K562 (cell line): Measurements from ENCODE around the gene LYRM7. TPM values are rescaled to one million over a fixed set of nuclear protein-coding genes. Genes with fewer than 3 reads are reported as not detected.

Experiments
- ATAC-seq: fragments of 200-7000 bp; cut with Tn5 transposase; 3 replicates; pipeline ENCODE4 v1.9.1; 2020; ENCODE audit warnings: moderate library complexity
- BruUV-seq: library from RNA; stranded (reverse); fragments of 400-500 nt; replicated peaks from 2 replicates; lab custom pipeline; 2021; lab: Mats Ljungman, UMichigan
- CTCF ChIA-PET: fragments of 300-600 bp; formaldehyde crosslinking; extraction: SDS; loops from one replicate; lab custom pipeline; 2021; ENCODE audit warnings: low intra/inter-chr PET ratio; lab: Yijun Ruan, JAX
- POLR2A ChIA-PET: fragments of 300-600, 350-650 bp; sonication (Branson Sonifier 250); formaldehyde crosslinking; extraction: SDS; loops from one replicate; lab custom pipeline; 2021; ENCODE audit warnings: antibody characterized with exemption, inconsistent platforms; lab: Yijun Ruan, JAX
- DNase-seq, 4 experiments: peaks; one replicate each; pipeline versions ENCODE4 v3.0.0 to v3.0.0-alpha.2; 2011 to 2018; ENCODE audit warnings: low spot score in 3 of 4, mixed read lengths in 3 of 4; ENCODE audit errors: extremely low read depth in 1 of 4
- FAIRE-seq: peaks from 2 replicates; lab custom pipeline; 2011; peaks lifted over from hg19 to GRCh38; lab: Jason Lieb, UNC
- H2AFZ ChIP-seq: 2 replicates; pipeline ENCODE4 v1.6.0; 2011; ENCODE audit warnings: low read depth, low read length, control low read depth, inconsistent platforms
- H3K27ac ChIP-seq: fragments of 200-600 bp; 3 replicates; pipeline ENCODE4 v1.8.0; 2011; ENCODE audit warnings: low read depth, mild to moderate bottlenecking, control low read depth, inconsistent platforms, low read length, moderate library complexity, mixed read lengths; ENCODE audit errors: extremely low read depth
- H3K27me3 ChIP-seq, 2 experiments: fragments of 300-600 bp in 1 of 2; 2 replicates in 1 of 2; 3 replicates in 1 of 2; pipeline versions ENCODE4 v1.6.0 to v1.8.0; 2011; ENCODE audit warnings: inconsistent platforms in 2 of 2, low read length in 2 of 2, mild to moderate bottlenecking in 1 of 2, mixed read lengths in 1 of 2, moderate library complexity in 1 of 2; ENCODE audit not compliant: control insufficient read depth in 2 of 2, insufficient read depth in 2 of 2
- H3K36me3 ChIP-seq: fragments of 300-600 bp; 3 replicates; pipeline ENCODE4 v1.8.0; 2011; ENCODE audit warnings: mild to moderate bottlenecking, low read length, inconsistent platforms; ENCODE audit not compliant: control insufficient read depth, insufficient read depth
- H3K4me1 ChIP-seq, 2 experiments: fragments of 200-600 bp in 1 of 2; replicated peaks in 1 of 2; 2 replicates in 1 of 2; 3 replicates in 1 of 2; pipeline versions ENCODE4 v1.5.1 to v1.8.0; 2011; ENCODE audit warnings: inconsistent platforms in 2 of 2, low read length in 2 of 2, mild to moderate bottlenecking in 1 of 2, mixed read lengths in 1 of 2, moderate library complexity in 1 of 2; ENCODE audit not compliant: control insufficient read depth in 2 of 2, insufficient read depth in 2 of 2
- H3K4me2 ChIP-seq: 2 replicates; pipeline ENCODE4 v1.6.1; 2011; ENCODE audit warnings: low read length, control low read depth, inconsistent platforms, mixed read lengths; ENCODE audit not compliant: insufficient read depth
- H3K4me3 ChIP-seq: fragments of 200-600 bp; sonication (generic), shearing (Covaris generic); 2 replicates; pipeline ENCODE4 v1.5.1; 2016; ENCODE audit warnings: control low read depth, inconsistent platforms
- H3K79me2 ChIP-seq: fragments of 200-600 bp; 3 replicates; pipeline ENCODE4 v1.8.0; 2011; ENCODE audit warnings: low read length, inconsistent platforms; ENCODE audit not compliant: control insufficient read depth, insufficient read depth
- H3K9ac ChIP-seq, 2 experiments: 2 replicates each; pipeline versions ENCODE4 v1.6.0 to v1.6.1; 2011; ENCODE audit warnings: low read depth in 2 of 2, low read length in 2 of 2, control low read depth in 1 of 2, inconsistent platforms in 1 of 2, mild to moderate bottlenecking in 1 of 2, mixed read lengths in 1 of 2; ENCODE audit not compliant: insufficient read depth in 1 of 2
- H3K9me1 ChIP-seq: one replicate; pipeline ENCODE4 v1.6.0; 2011; ENCODE audit warnings: inconsistent platforms, mild to moderate bottlenecking, low read length, moderate library complexity; ENCODE audit not compliant: control insufficient read depth, insufficient read depth
- H3K9me3 ChIP-seq: replicated peaks from 2 replicates; pipeline ENCODE4 v1.5.1; 2011; ENCODE audit warnings: low read depth, low read length, inconsistent platforms; ENCODE audit not compliant: control insufficient read depth, insufficient read depth
- H4K20me1 ChIP-seq: replicated peaks from 2 replicates; pipeline ENCODE4 v1.6.1; 2011; ENCODE audit warnings: low read length, inconsistent platforms, mixed read lengths; ENCODE audit not compliant: control insufficient read depth, insufficient read depth
- ELF2 ChIP-seq: fragments of 250-450 bp; sonication (Bioruptor Pico); IDR thresholded peaks from 2 replicates; pipeline ENCODE4 v1.5.0; 2021; ENCODE audit warnings: mild to moderate bottlenecking
- EZH2 ChIP-seq: IDR thresholded peaks from 2 replicates; pipeline ENCODE4 v1.6.1; 2012; ENCODE audit warnings: low read depth, mild to moderate bottlenecking, inconsistent platforms, low read length, borderline replicate concordance
- HMBOX1 ChIP-seq: sonication (generic); IDR thresholded peaks from 2 replicates; pipeline ENCODE4 v1.6.1; 2016
- MAFK ChIP-seq: IDR thresholded peaks from 2 replicates; pipeline ENCODE4 v1.6.1; 2011; ENCODE audit warnings: low read length, improper control_type of control experiment
- NEUROD1 ChIP-seq: fragments of 150-350 bp; IDR thresholded peaks from 2 replicates; pipeline ENCODE4 v1.6.1; 2014; ENCODE audit warnings: borderline replicate concordance, low read length, low read depth; ENCODE audit not compliant: partially characterized antibody
- NR3C1 ChIP-seq: sonication (generic); formaldehyde crosslinking; IDR thresholded peaks from 2 replicates; pipeline ENCODE4 v1.8.1; 2022; ENCODE audit warnings: missing genetic modification reagents
- PRDM10 ChIP-seq: fragments of 450-650 bp; IDR thresholded peaks from 2 replicates; pipeline ENCODE4 v1.6.1; 2018; ENCODE audit not compliant: partially characterized antibody
- SNRNP70 ChIP-seq: fragments of 200-400 bp; formaldehyde crosslinking; optimal IDR thresholded peaks from 2 replicates; pipeline ENCODE3; 2017; ENCODE audit warnings: low read depth, low read length
- SRSF7 ChIP-seq: fragments of 200-400 bp; formaldehyde crosslinking; optimal IDR thresholded peaks from 2 replicates; pipeline ENCODE3; 2017; ENCODE audit warnings: mild to moderate bottlenecking, low read depth, low read length
- TEAD1 ChIP-seq, 2 experiments: fragments of 450-650 bp in 1 of 2; sonication (generic) in 1 of 2; formaldehyde crosslinking; IDR thresholded peaks; 2 replicates each; pipeline versions ENCODE4 v1.4.0 to v1.8.0; 2020 to 2022; ENCODE audit warnings: mild to moderate bottlenecking in 2 of 2, missing genetic modification reagents in 1 of 2
- XRCC4 ChIP-seq: IDR thresholded peaks from one replicate; pipeline ENCODE4 v1.6.1; 2011; ENCODE audit not compliant: insufficient read depth, insufficient read length; ENCODE audit errors: extremely low read depth
- ZBTB8A ChIP-seq: fragments of 450-650 bp; IDR thresholded peaks from 2 replicates; pipeline ENCODE4 v1.6.1; 2018; ENCODE audit warnings: mild to moderate bottlenecking, moderate library complexity; ENCODE audit not compliant: partially characterized antibody
- ZNF408 ChIP-seq: fragments of 250-450 bp; sonication (Bioruptor Pico); IDR thresholded peaks from 2 replicates; pipeline ENCODE4 v1.4.0; 2020; ENCODE audit warnings: low read depth, mild to moderate bottlenecking, moderate library complexity
- WGBS: fragments of 100-300 bp; shearing (Covaris generic); methylation state at CpG from one replicate; pipeline ENCODE4 v1.1.6; 2016; ENCODE audit warnings: low coverage, mixed read lengths; ENCODE audit not compliant: insufficient coverage; ENCODE audit errors: missing lambda C conversion rate; 5-methylcytosine and 5-hydroxymethylcytosine counted together
- in situ Hi-C: fragments of 300-500 bp; cut with MboI; formaldehyde crosslinking; loops from 4 replicates; pipeline ENCODE4 v1.15.0; 2018; ENCODE audit warnings: inconsistent platforms, mixed read lengths
- intact Hi-C: fragments of 100-400 bp; cut with micrococcal nuclease; formaldehyde crosslinking; loops from 2 replicates; pipeline ENCODE4 v1.14.2; 2022
- polyA plus RNA-seq, 8 experiments: library from polyadenylated mRNA; depleted of rRNA in 4 of 8; stranded (reverse) in 5 of 8; unstranded in 3 of 8; fragments of >200 nt; fragmentation: Nextera tagmentation in 2 of 8; fragmentation: Illumina TruSeq in 1 of 8; extraction: Ambion mirVana in 2 of 8; extraction: Trizol in 1 of 8; gene quantifications; 2 replicates each; pipeline versions ENCODE4 v1.2.1 to v1.2.3, GENCODE V29; 2011 to 2014; ENCODE audit warnings: inconsistent platforms in 1 of 8, missing spikeins in 1 of 8
- total RNA-seq, 7 experiments: library from RNA; depleted of rRNA in 6 of 7; stranded (reverse); fragments of >200 nt in 6 of 7; fragmentation: Illumina TruSeq in 2 of 7; extraction: Trizol in 2 of 7; gene quantifications; 2 replicates each; pipeline versions ENCODE4 v1.2.1 to v1.2.3, GENCODE V29; 2011 to 2021; ENCODE audit warnings: low replicate concordance in 1 of 7

LYRM7 gene
- total and polyA plus RNA-seq, 9 of the 15 experiments (the other 6 are each of a cell fraction or from before 2014, with no cell fraction given): 16.2 to 70.1 (median 33.3) TPM

- no peaks in the 10 kb centered on the region for H3K27me3 ChIP-seq
- ChIA-PET CTCF (no interaction called here), POLR2A (interaction anchor here (0.6 to 2.5 kb wide), 5 partner anchors 9 to 46 kb away, joined by 3 to 7 read pairs (median 3); no protein-coding TSS in a partner anchor)
- intact Hi-C loops (no loop called here), in situ Hi-C loops (no loop called here)
- no peaks in the 10 kb centered on the region for H3K4me1 ChIP-seq
- no peak overlapping the region for H3K9ac ChIP-seq
- H3K4me2 ChIP-seq: no peak overlapping the region
- ATAC-seq: no peak
- WGBS: 10% methylated on average over 1 of the region's 1 CpG
- no peaks in the 10 kb centered on the region for H3K9me1 ChIP-seq
- FAIRE-seq: no peak
- peaks cover 6% of the 10 kb centered on the region; the same call in 1 of the 3 replicates for H3K36me3 ChIP-seq
- no peak overlapping the region for H3K4me3 ChIP-seq
- H2AFZ ChIP-seq: no peak overlapping the region
- no peaks in the 10 kb centered on the region for H3K79me2 ChIP-seq
- no peaks in the 10 kb centered on the region for H4K20me1 ChIP-seq
- H3K27ac ChIP-seq: no peak overlapping the region
- BruUV-seq: no TSS peak
- no peaks in the 10 kb centered on the region for H3K9me3 ChIP-seq
- DNase-seq: no peak
- TF ChIP-seq TEAD1 (CRISPR knock-in tag; IDR thresholded peaks at IDR 0.05) (no peak), SRSF7 (no peak), NEUROD1 (no peak), HMBOX1 (no peak), ZNF408 (CRISPR knock-in tag) (no peak), XRCC4 (no peak), ELF2 (no peak), MAFK (no peak), PRDM10 (no peak), EZH2 (no peak), ZBTB8A (no peak), NR3C1 (CRISPR knock-in tag) (no peak), SNRNP70 (no peak)
These were observed 36.0 kb downstream of the LYRM7 start for GRCh38 chr5:131206772-131207171.
